Left kidney (tissue), 2 donors: ENCODE results near the gene IGLL5. TPM values are rescaled to one million over a fixed set of nuclear protein-coding genes. Genes with fewer than 3 reads are reported as not detected.

Experiments
- DNase-seq: peaks from one replicate; pipeline ENCODE4 v3.0.0-alpha.2; 2013
- polyA plus RNA-seq: library from polyadenylated mRNA; unstranded; fragments of 120-200 nt; gene quantifications from one replicate; pipeline ENCODE4 v1.2.1, GENCODE V29; 2013; ENCODE audit not compliant: insufficient read length

The IGLL5 gene
- polyA plus RNA-seq, 1 donor: not detected

DNA sequence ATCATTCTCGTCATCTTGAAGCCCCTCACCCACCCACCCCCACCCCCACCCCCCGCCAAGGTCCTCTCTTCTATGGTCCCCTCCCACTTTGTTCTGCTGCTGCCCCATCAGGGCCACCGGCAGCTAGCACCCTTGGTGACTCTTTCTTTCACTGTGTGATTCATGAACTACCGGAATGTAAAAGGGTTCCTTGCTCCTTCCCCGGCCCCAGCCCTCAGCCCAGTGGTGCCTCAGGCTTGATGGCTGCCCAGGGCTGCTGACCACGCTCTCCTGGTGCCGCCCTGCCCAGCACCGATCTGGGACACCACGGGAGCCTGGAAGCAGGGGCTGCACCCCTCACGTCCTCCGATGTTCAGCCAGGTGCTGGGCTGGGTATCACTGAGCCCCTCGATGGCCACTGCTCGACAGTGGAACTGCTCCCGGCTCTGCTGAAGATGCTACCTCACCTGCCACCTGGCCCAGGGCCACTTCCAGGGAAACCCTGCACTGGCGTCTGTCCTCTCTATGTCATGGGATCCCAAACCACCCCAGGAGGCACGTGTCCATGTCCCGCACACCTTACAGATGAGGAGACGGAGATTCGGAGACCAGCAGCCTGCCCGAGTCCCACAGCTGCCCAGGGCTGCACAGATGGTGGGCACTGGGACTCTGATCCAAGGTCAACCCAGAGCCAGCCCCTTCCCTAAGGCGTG, 39.7 kb downstream of the IGLL5 start:
- no peak for DNase-seq

DNA sequence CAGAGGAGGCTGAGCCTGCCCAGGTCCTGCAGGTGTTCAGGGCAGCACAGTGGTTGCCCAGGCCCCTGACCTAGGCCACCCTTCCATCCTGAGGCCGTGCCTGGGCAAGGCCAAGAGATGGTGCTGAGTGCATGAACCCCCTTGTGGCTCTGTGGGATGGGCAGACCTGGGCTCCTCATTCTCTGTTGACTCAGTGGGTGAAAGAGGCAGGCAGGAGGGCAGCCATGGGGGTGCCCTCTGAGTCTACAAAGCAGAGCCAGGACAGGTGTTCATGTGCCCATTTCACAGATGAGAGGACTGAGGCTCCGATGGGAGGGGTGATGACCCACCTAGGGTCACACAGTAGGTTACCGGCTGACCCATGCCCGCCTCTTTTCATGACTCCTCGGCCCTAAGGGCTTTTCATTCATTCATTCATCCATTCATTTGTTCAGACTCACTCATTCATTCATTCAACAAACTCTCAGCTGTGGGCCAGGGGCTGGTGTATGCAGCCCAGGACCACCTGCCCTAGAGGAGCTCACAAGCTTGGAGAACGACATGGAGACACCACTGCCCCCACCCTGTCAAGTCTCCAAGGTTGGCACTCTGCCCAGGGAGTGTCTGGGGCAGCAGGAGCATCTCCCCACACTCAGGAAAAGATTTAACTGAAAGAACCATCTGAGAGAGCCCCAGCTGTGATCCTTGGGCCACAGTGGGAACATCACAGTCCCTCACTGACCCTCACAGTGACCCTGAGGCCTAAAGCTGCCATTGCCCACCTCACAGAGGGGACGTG, 40.5 kb downstream of the IGLL5 start:
- no peak for DNase-seq

DNA sequence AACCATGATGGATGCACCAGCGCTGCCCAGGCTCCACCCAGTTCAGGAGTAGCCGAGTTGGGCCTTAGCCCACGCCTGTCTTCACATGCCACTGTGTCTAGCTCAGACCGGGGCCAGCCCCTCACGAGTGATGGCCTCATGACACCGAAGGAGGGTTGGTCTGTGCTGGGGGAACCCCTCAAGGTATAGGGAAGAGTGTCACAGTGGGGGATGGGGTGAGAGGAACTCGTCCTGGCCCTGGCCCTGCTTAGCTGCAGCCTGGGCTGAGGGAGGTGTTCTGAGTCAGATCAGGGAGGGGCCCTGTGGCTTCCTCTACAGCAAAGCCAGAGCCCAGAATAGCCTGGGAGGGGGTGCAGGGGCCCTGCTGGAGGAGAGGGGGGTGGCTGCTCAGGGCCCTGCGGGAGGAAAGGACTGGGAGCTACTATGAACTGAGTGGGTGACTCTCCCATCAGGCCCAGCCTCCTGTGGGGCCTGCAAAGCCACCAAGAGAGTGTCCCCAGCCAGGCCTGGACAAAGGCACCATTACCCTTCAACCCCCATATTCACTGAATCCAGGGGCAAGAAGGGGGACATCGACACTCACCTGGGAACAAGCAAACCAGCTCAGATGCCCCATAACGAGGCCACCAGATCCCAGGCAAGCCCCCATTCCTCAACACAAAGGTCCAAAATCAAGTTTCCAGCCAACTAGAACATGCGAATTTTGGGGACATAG, 41.2 kb downstream of the IGLL5 start:
- no peak for DNase-seq

GRCh38 chr22:22929381-22930221, 42.0 kb downstream of the IGLL5 start:
- no peak for DNase-seq

- DNase-seq: no peak
Observed at GRCh38 chr22:22930222-22930497, 42.5 kb downstream of the IGLL5 start.

DNA sequence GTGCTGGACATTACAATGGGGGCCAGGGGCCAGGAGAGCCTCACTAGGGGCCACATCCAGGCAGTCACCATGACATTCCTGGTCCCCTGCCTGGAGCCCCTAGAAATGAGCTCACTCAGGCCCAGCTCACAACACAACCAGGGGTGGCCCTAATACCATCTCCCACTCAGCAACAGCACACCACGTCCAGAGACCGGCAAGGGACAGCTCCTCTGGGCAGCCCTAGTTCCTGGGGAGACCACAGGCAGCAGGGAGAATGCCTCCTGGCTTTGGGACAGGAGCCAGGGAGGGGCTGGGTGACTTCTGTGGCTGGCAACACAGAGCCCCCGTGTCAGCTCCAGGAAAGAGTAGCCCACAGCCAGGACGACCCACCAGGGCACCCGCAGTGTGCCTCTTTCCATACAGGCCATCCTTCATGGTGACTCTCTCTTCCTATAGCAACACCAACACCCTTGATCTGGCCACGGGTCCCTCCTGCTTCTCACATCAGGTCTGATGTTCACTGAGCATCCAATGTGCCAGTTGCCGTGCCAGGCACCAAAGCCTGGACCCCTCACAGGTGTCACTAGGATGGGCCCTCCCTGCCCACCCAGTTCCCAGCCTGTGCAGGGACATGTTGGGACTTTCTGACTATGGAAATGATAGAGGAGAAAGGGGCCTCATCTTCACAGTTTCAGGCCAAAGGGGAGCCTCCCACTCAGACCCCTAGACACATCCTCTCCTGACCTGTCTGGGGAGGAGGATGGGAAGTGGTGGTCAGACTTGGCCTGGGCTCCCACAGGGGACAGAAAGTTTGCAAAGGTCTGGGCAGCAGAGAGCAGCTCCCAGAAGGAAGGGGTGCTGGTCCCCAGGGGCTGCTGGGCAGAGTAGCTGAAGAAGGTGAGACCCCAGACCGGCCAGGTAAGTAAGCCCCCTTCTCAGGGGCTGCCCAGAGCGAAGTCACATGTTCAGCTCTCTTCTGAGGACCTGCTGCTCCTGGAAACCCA, 43.2 kb downstream of the IGLL5 start:
- no peak for DNase-seq

DNA sequence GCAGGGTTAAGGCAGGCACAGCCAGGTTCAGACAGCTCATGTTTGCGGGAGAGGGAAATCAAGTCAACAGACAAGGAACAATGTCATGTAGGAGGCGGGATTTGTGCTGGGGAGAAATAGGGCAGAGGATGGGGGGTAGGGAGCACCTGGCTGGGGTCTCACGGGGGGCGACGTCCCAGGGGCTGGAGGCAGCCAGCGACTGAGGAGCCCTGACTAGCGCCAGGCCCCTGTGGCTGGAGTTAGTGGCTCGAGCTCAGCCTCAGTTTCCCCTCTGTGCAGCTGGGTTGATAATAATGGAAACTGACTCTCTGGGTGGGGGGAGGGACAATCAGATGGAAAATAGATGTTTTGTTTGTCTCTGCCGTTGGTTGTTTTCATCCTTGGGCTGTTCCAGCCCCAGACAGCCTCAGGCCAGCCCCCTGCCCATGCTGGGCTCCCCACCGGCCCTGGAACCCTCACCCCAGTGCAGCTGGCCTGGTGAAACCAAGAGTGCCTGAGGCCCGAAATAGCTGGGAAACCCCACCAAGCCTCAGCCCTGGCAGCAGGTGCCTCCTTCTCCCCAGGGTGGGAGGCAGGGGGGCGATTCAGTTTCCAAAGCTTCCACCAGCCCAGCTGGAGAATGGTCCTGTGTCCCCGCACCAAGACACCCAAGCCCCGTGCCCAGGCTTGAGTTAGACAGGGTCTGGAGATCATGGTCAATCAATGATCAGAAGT, 44.1 kb downstream of the IGLL5 start:
- DNase-seq: no peak

DNA sequence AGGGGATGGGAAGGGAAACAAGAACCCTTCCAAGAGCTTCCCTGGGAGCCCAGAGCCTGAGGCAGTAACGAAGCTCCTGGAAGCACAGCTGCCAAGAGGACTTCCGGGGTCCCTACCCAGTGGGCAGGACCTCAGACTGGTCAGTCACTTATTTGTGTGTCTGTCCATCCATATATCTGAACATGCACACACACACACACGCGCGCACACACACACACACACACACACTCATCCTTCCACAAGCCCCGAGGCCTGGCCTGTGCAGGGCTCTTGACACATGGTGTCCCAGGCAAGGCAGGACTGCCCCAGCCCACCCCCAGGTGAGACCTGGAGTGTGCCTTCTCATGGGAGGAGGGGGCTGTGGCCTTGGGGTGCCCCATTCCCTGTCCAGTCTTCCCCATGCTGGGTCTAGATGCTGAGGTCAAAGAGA, 44.9 kb downstream of the IGLL5 start:
- DNase-seq: no peak

GRCh38 chr22:22933100-22933806, 45.6 kb downstream of the IGLL5 start:
- no peak for DNase-seq

- no peak for DNase-seq
Observed at GRCh38 chr22:22933807-22934542, 46.4 kb downstream of the IGLL5 start.

DNA sequence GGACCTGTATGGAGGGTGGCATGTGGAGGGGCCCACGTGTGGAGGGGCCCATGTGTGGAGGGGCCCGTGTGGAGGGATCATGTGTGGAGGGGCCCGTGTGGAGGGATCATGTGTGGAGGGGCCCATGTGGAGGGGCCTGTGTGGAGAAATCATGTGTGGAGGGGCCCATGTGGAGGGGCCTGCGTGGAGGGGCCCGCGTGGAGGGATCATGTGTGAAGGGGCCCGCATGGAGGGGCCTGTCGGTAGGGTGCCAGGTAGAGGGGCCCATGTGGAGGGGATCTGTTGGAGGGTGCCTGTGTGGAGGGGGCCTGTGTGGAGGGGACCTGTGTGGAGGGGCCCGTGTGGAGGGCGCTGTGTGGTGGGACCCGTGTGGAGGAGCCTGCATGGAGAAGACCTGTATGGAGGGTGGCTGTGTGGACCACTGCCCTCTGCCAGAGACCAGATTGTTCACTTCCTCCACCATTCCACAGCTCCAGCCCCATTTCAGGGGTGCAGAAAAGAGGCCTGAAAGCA, 47.0 kb downstream of the IGLL5 start:
- DNase-seq: no peak

GRCh38 chr22:22935056-22935545, 47.5 kb downstream of the IGLL5 start:
- no peak for DNase-seq

- no peak for DNase-seq
Observed at GRCh38 chr22:22935546-22936157, 48.0 kb downstream of the IGLL5 start.

- no peak for DNase-seq
Observed at GRCh38 chr22:22936180-22936914, 48.7 kb downstream of the IGLL5 start.

DNA sequence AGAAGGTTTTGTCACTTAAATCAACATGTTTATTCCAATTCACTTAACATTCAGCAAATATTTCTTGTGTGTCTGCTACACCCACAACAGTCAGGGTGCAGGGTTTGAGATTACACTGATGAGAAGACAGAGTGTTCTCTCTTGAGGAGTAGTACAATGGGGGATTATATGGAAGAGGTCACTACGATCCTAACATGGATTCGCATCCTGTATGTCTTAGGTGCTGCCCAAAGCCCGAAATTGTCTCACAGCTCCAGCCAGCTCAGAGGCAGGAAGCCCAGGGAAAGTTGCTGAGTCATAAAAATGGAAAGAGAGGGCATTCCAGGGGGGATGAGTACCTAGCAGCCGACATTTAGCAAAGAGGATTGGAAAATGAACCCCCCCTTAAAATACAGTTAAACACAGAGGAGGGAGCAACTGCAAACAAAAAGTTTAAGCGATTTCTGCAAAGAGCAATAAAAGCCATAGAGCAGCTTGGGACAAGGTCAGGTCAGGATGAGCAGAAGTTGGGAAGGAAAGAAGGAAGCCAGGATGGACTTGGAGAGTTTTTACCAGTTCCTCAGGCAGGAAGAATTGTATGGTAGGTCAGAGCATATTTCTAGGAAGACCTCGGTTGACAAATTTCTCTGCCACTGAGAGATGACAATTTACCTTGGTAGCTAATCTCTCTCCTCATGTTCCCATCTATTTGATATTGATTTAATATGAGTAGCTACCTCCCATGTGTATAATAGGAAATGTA, 49.5 kb downstream of the IGLL5 start:
- no peak for DNase-seq

- no peak for DNase-seq
Observed at GRCh38 chr22:22937894-22938480, 50.4 kb downstream of the IGLL5 start.
